ENCODE measurements around the gene EXOC6B.

The EXOC6B gene

GRCh38 chr2:72744049-72744448, 81.8 kb downstream of the EXOC6B start:
- DNase-seq (ENCODE audit: low spot score): no peak

GRCh38 chr2:72743481-72743880, 82.4 kb downstream of the EXOC6B start:
- no peak for DNase-seq (ENCODE audit: low spot score)

- no peak for DNase-seq (ENCODE audit: low spot score)
Measured at GRCh38 chr2:72738096-72738495, 87.7 kb downstream of the EXOC6B start.

- no peak for DNase-seq (ENCODE audit: low spot score)
Measured at GRCh38 chr2:72734432-72734831, 91.4 kb downstream of the EXOC6B start.

- no peak for DNase-seq (ENCODE audit: low spot score)
Measured at GRCh38 chr2:72731116-72731515, 94.7 kb downstream of the EXOC6B start.

- DNase-seq (ENCODE audit: low spot score): no peak
Measured at GRCh38 chr2:72727356-72727755, 98.5 kb downstream of the EXOC6B start.

- DNase-seq (ENCODE audit: low spot score): no peak
Measured at GRCh38 chr2:72723769-72724370, 102.0 kb downstream of the EXOC6B start.

- no peak for DNase-seq (ENCODE audit: low spot score)
Measured at GRCh38 chr2:72722492-72723070, 103.3 kb downstream of the EXOC6B start.

- no peak for DNase-seq (ENCODE audit: low spot score)
Measured at GRCh38 chr2:72719416-72719815, 106.4 kb downstream of the EXOC6B start.

GRCh38 chr2:72718876-72719275, 107.0 kb downstream of the EXOC6B start:
- DNase-seq (ENCODE audit: low spot score): no peak

- no peak for DNase-seq (ENCODE audit: low spot score)
Measured at GRCh38 chr2:72716601-72717000, 109.2 kb downstream of the EXOC6B start.

- DNase-seq (ENCODE audit: low spot score): no peak
Measured at GRCh38 chr2:72713857-72714256, 112.0 kb downstream of the EXOC6B start.

GRCh38 chr2:72712977-72713376, 112.9 kb downstream of the EXOC6B start:
- no peak for DNase-seq (ENCODE audit: low spot score)

- DNase-seq (ENCODE audit: low spot score): no peak
Measured at GRCh38 chr2:72712304-72712703, 113.5 kb downstream of the EXOC6B start.

- DNase-seq (ENCODE audit: low spot score): no peak
Measured at GRCh38 chr2:72710418-72711152, 115.2 kb downstream of the EXOC6B start.

- DNase-seq (ENCODE audit: low spot score): no peak
Measured at GRCh38 chr2:72708236-72708635, 117.6 kb downstream of the EXOC6B start.

- no peak for DNase-seq (ENCODE audit: low spot score)
Measured at GRCh38 chr2:72698300-72698699, 127.5 kb downstream of the EXOC6B start.

GRCh38 chr2:72696559-72696958, 129.3 kb downstream of the EXOC6B start:
- DNase-seq (ENCODE audit: low spot score): no peak

- DNase-seq (ENCODE audit: low spot score): no peak
Measured at GRCh38 chr2:72695676-72696075, 130.2 kb downstream of the EXOC6B start.

GRCh38 chr2:72694715-72695496, 130.9 kb downstream of the EXOC6B start:
- DNase-seq (ENCODE audit: low spot score): peak; percentile 49

- DNase-seq (ENCODE audit: low spot score): no peak
Measured at GRCh38 chr2:72689579-72690195, 136.1 kb downstream of the EXOC6B start.
